Hepatocyte (in vitro differentiated cells): ENCODE results near the gene SLC12A4.

Source experiments
- CTCF ChIP-seq: fragments of 200-600 bp; sonication (generic); IDR thresholded peaks from 2 replicates; pipeline ENCODE4 v1.5.1; 2016; ENCODE audit warnings: antibody characterized with exemption, mild to moderate bottlenecking; ENCODE audit not compliant: poor library complexity
- EZH2phosphoT487 ChIP-seq: fragments of 200-600 bp; sonication (generic); IDR thresholded peaks from one replicate; pipeline ENCODE4 v1.6.1; 2018; ENCODE audit warnings: antibody characterized with exemption, mild to moderate bottlenecking, low read depth, moderate library complexity; ENCODE audit not compliant: unreplicated experiment, severe bottlenecking

GRCh38 chr16:67942200-67942509 is 26.3 kb downstream of the SLC12A4 start:
- TF ChIP-seq CTCF = peak; percentile 53
- TF ChIP-seq EZH2phosphoT487 = no peak
